Activated naive CD4-positive, alpha-beta T cell treated with anti-CD3 and anti-CD28 coated beads, Interleukin-2, amount 10 ng/mL, durations not matched to agents 7 days and 5 days (primary cell): ENCODE measurements around the gene POU4F3.
"Not testable (repeated sequence)": the region's sequence is repeated elsewhere in the genome, so short reads cannot be mapped to it uniquely, and the experiment has no call there.

Source experiments
- CTCF ChIA-PET: fragments of 350-600 bp; sonication (Branson Sonifier 250); formaldehyde crosslinking; loops from one replicate; lab custom pipeline; 2021; ENCODE audit warnings: antibody characterized with exemption; lab: Charles Lee
- DNase-seq: peaks from one replicate; pipeline ENCODE4 v3.0.0-alpha.2; 2020
- H3K27ac Mint-ChIP-seq: one replicate; pipeline ENCODE4 v1.8.0; 2021; ENCODE audit warnings: mild to moderate bottlenecking, moderate library complexity, mixed read lengths
- H3K27me3 Mint-ChIP-seq: one replicate; pipeline ENCODE4 v1.8.0; 2021; ENCODE audit warnings: mild to moderate bottlenecking, mixed read lengths
- H3K36me3 Mint-ChIP-seq: one replicate; pipeline ENCODE4 v1.8.0; 2021; ENCODE audit warnings: mixed read lengths
- H3K4me1 Mint-ChIP-seq: one replicate; pipeline ENCODE4 v1.8.0; 2021; ENCODE audit warnings: mixed read lengths
- H3K4me3 Mint-ChIP-seq: one replicate; pipeline ENCODE4 v1.8.0; 2021; ENCODE audit warnings: mild to moderate bottlenecking, moderate library complexity, mixed read lengths
- H3K9me3 Mint-ChIP-seq: one replicate; pipeline ENCODE4 v1.8.0; 2021; ENCODE audit warnings: mixed read lengths

The POU4F3 gene, protein sequence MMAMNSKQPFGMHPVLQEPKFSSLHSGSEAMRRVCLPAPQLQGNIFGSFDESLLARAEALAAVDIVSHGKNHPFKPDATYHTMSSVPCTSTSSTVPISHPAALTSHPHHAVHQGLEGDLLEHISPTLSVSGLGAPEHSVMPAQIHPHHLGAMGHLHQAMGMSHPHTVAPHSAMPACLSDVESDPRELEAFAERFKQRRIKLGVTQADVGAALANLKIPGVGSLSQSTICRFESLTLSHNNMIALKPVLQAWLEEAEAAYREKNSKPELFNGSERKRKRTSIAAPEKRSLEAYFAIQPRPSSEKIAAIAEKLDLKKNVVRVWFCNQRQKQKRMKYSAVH

DNA sequence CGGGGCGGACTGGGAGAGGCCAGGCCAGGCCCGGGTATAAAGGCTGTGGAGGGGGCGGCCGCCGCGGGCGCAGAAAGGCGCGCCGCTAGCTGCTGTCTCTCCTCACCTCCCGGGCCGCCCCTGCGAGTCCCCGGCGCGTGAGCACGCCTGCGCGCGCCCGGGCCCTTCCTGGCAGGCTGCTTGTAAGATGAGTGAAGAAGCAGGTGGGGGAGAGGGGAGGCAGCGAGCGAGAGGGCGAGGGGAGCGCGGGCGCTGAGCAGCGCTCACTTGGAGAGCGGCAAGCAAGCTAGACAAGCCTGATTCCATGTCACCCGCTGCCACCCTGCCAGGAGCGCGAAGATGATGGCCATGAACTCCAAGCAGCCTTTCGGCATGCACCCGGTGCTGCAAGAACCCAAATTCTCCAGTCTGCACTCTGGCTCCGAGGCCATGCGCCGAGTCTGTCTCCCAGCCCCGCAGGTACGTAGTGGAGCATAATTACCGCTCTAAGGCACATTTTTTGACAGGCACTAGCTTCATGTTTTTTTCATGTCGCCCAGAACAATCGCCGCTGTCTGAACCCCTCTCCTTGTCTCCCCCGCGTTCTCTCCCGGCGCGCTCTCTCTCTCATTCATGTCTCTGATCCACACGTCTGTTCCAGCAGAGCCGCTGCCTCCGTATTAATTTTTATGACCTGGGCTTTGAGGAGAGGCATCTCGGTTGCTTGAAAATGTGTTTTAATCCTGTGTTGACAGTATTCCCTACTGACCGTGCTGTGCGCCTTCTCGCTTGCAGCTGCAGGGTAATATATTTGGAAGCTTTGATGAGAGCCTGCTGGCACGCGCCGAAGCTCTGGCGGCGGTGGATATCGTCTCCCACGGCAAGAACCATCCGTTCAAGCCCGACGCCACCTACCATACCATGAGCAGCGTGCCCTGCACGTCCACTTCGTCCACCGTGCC, at the start of gene POU4F3:
POU4F3 (plus strand) TSS at position 66 of the 941 bp plus-strand sequence; CDS start at position 340, 274 bp downstream.
- Mint-ChIP-seq H3K36me3 (no peaks in the 10 kb centered on the region), H3K4me3 (no peak within 1 kb of the TSS), H3K27ac (peak within 1 kb of the TSS; percentile 77), H3K9me3 (no peaks in the 10 kb centered on the region), H3K4me1 (peaks cover 3% of the 10 kb centered on the region), H3K27me3 (peaks cover 99% of the 10 kb centered on the region)
- DNase-seq = no peak
- CTCF ChIA-PET = no interaction called here

DNA sequence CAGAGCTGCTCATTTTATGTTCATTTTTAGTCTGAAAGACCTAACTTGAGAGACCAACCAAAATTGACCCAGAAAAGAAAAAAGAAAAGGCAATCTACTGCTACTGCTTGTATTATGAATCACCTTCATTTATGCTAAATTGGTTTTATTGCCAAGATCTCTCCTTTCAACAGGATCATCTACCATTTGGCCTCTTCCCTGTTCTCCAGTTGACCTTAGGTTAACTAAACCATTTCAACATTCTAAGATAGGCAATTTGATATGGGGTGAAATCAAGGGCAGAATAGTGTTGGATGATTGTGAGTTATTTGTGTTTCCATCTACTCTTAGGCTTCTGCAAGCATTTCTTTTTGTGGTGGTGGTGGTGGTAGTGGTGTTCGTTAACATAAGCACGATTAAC, 48.3 kb upstream of the POU4F3 start:
- Mint-ChIP-seq H3K27ac (no peak overlapping the region), H3K9me3 (no peaks in the 10 kb centered on the region), H3K27me3 (no peaks in the 10 kb centered on the region), H3K4me3 (no peak overlapping the region), H3K4me1 (no peaks in the 10 kb centered on the region), H3K36me3 (peaks cover 15% of the 10 kb centered on the region)
- no peak for DNase-seq
- CTCF ChIA-PET = no interaction called here

DNA sequence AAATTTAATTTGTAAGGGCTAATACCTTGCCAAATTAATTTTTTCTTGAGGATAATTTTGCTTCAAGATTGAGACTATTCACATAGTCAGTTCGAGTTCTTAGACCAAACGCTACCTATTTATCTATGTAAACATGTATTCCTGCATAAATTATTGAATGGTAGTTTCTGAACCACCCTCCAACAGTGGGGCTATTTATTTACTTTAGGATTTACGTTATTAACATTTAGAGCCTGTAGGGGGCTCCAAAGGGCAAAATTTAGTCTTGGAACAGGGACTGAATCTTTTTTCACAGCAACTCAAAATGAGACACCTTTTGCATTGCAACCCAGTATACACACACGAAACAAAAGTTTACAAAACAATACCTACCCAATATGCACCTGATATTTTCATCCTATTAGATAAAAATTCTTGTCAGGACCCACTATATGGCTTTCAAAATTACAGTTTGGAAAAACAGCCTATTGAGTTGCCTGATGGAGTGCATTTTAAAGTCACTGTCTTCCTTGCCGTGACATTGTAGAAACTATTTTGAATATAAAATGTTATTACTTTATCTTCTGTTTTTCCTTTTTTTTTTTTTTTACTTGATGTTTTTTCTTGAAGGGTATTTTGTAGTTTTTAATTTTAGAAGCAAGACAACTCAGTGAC, 47.1 kb upstream of the POU4F3 start:
- H3K27me3 Mint-ChIP-seq = no peaks in the 10 kb centered on the region
- H3K27ac Mint-ChIP-seq = no peak overlapping the region
- peak; percentile 23 for DNase-seq
- peaks cover 12% of the 10 kb centered on the region for H3K36me3 Mint-ChIP-seq
- CTCF ChIA-PET = interaction anchor here (0.6 to 1.3 kb wide), 2 partner anchors 134 to 239 kb away, joined by 3 to 6 read pairs; no protein-coding TSS in a partner anchor
- no peak overlapping the region for H3K4me3 Mint-ChIP-seq
- no peaks in the 10 kb centered on the region for H3K4me1 Mint-ChIP-seq
- no peaks in the 10 kb centered on the region for H3K9me3 Mint-ChIP-seq

DNA sequence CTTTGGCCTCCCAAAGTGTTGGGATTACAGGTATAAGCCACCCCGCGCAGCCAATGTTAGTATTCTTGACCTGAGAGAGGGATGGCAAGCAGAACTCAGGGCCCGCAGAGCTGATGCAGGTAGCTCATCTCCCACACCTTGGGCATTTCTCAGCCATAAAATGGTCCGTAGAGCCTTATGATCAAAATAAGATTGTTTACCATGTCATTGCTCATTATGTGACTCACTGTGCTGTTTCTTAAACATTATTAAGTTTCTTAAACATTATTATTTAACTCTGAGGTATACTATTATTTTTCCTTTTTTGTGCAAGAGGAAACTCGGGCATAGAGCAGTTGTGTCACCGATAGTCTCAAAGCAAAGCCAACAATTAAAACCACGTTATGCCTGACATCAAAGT, 42.4 kb upstream of the POU4F3 start:
- Mint-ChIP-seq H3K4me1 (no peaks in the 10 kb centered on the region), H3K9me3 (no peaks in the 10 kb centered on the region), H3K36me3 (no peaks in the 10 kb centered on the region), H3K27ac (no peak overlapping the region), H3K27me3 (no peaks in the 10 kb centered on the region), H3K4me3 (no peak overlapping the region)
- no peak for DNase-seq
- CTCF ChIA-PET = no interaction called here

DNA sequence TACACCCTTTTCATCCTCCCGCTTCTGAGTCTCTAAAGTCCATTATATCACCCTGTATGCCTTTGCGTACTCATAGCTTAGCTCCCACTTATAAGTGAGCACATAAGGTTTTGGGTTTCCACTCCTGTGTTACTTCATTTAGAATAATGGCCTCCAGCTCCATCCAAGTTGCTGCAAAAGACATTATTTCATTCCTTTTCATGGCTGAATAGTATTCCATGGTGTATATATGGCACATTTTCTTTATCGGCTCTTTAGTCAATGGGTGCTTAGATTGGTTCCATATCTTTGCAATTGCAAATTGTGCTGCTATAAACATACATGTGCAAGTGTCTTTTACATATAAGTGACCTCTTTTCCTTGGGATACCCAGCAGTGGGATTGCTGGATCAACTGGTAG, 39.7 kb upstream of the POU4F3 start:
- not testable (repeated sequence) for H3K9me3 Mint-ChIP-seq, H3K27me3 Mint-ChIP-seq, H3K36me3 Mint-ChIP-seq, H3K27ac Mint-ChIP-seq, DNase-seq, H3K4me3 Mint-ChIP-seq, H3K4me1 Mint-ChIP-seq
- CTCF ChIA-PET = interaction anchor here (0.6 kb wide), 1 partner anchor 198 kb away, joined by 3 read pairs; no protein-coding TSS in a partner anchor

DNA sequence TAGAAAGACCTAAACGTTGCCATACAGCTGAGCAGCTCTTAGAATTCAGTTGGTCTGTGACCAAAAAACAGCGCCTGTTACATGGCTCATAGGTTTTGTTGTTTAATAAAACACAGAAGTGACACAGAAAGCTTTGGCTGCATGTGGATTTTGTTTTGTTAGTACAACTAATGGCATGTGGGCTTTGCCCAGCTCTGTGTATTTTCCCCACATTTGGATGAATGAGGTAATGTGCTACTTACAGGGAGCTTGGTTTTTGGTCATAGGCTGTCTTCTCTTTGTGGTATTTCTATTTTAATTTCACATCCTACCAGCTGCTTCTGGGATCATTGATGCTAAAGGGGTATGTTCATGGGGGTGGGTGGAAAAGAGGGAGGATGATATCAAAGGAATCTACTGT, 37.0 kb upstream of the POU4F3 start:
- CTCF ChIA-PET = no interaction called here
- DNase-seq = no peak
- Mint-ChIP-seq H3K4me3 (no peak overlapping the region), H3K9me3 (no peaks in the 10 kb centered on the region), H3K4me1 (no peaks in the 10 kb centered on the region), H3K36me3 (no peaks in the 10 kb centered on the region), H3K27me3 (no peaks in the 10 kb centered on the region), H3K27ac (no peak overlapping the region)

DNA sequence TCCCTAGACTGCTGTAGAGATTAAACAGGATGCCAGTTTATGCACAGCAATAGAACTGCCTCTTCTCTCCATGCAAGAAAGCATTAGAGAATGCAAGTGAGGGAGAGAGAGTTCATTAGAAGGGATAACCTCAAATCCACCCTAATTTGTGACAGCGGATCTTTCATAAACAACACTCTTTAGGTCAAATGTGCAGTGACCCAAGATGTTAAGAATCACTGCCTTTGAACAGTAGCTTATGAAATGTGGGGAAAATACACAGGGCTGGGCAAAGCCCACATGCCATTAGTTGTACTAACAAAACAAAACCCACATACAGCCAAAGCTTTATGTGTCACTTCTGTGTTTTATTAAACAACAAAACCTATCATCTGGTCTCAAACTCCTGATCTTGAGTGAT, 36.2 kb upstream of the POU4F3 start:
- CTCF ChIA-PET = no interaction called here
- no peak for DNase-seq
- H3K36me3 Mint-ChIP-seq = no peaks in the 10 kb centered on the region
- H3K27ac Mint-ChIP-seq = no peak overlapping the region
- H3K9me3 Mint-ChIP-seq = no peaks in the 10 kb centered on the region
- no peaks in the 10 kb centered on the region for H3K27me3 Mint-ChIP-seq
- no peak overlapping the region for H3K4me3 Mint-ChIP-seq
- no peaks in the 10 kb centered on the region for H3K4me1 Mint-ChIP-seq

DNA sequence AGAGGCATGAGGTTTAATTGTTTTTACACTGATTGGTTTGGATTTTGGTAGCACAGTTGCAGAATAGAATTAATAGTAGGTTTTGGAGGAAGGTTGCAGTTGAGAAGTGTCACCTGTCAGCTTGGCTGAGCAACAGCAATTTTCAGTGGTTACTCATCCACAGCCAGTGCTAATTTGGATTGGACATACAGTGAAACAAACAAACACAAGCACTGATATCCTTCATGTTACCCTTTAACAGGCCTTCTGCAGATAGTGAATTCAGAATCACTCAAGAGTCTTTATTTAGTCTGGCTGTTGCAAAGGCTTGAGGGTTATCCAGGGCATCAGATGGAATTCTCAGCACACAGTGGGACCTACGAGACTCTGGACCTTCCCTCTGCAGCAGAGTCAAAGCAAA, 31.8 kb upstream of the POU4F3 start:
- Mint-ChIP-seq H3K36me3 (no peaks in the 10 kb centered on the region), H3K27me3 (peaks cover 9% of the 10 kb centered on the region), H3K4me3 (no peak overlapping the region), H3K27ac (no peak overlapping the region), H3K9me3 (no peaks in the 10 kb centered on the region), H3K4me1 (no peaks in the 10 kb centered on the region)
- no peak for DNase-seq
- CTCF ChIA-PET = no interaction called here

DNA sequence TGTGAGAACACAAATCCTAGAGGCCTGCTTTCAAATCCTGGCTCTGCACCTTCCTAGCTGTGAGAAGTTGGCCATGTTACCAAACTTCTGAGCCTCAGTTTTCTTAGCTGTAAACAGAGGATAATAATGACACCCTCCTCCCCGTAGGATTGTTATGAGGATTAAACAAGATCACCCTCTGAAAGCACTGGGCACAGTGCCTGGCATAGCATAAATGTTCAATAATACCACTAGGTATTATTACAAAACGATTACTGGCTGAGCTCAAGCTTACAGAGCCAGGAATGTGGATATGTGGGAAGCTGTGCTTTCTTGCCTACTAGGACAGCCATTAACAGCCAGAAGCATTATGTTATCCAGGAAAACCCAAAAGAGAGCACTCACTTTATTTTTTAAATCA, 30.8 kb upstream of the POU4F3 start:
- Mint-ChIP-seq H3K27me3 (peaks cover 12% of the 10 kb centered on the region), H3K36me3 (no peaks in the 10 kb centered on the region), H3K27ac (no peak overlapping the region), H3K9me3 (no peaks in the 10 kb centered on the region), H3K4me3 (no peak overlapping the region), H3K4me1 (no peaks in the 10 kb centered on the region)
- CTCF ChIA-PET = no interaction called here
- no peak for DNase-seq

DNA sequence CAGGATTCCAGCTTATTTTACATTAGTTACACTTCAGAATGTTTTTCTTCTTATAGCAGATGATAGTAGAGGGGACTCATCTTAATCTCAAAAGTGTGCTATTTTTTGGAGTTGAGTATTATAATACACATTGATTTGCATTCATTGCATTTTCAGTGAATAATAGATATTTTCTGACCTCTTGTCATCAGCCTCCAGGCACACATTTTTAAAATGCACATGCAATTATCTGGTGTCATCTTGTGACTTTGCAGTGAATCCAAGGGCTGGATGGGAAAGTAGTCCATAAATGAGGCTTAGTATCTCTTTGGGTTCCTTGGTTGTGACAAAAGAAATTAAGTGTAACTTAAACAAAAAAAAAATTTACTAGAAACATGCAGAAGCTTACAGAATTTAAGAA, 28.1 kb upstream of the POU4F3 start:
- Mint-ChIP-seq H3K27ac (no peak overlapping the region), H3K27me3 (peaks cover 25% of the 10 kb centered on the region), H3K36me3 (no peaks in the 10 kb centered on the region), H3K9me3 (no peaks in the 10 kb centered on the region), H3K4me1 (peaks cover 4% of the 10 kb centered on the region), H3K4me3 (no peak overlapping the region)
- no peak for DNase-seq
- CTCF ChIA-PET = no interaction called here

DNA sequence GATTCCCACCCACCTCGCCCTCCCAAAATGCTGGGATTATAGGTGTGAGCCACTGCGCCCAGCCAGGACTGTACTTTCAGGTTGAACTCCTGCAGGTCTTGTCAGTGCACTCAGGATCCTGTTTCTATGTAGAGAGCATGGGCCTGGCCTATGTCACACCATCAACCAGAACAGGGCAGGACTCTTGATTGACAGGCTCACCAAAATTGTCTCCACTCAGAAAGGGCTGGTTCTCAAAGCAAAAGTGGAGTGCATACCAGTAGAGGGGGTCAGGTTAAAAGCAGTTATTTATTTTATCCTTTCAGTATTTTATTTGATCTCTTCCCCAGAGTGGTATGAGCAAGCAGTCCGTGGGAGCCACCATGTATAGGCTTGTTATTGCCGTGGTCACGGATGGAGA, 27.4 kb upstream of the POU4F3 start:
- peaks cover 4% of the 10 kb centered on the region for H3K4me1 Mint-ChIP-seq
- peaks cover 25% of the 10 kb centered on the region for H3K27me3 Mint-ChIP-seq
- no peak overlapping the region for H3K27ac Mint-ChIP-seq
- H3K36me3 Mint-ChIP-seq = no peaks in the 10 kb centered on the region
- CTCF ChIA-PET = no interaction called here
- H3K9me3 Mint-ChIP-seq = no peaks in the 10 kb centered on the region
- no peak overlapping the region for H3K4me3 Mint-ChIP-seq
- no peak for DNase-seq

DNA sequence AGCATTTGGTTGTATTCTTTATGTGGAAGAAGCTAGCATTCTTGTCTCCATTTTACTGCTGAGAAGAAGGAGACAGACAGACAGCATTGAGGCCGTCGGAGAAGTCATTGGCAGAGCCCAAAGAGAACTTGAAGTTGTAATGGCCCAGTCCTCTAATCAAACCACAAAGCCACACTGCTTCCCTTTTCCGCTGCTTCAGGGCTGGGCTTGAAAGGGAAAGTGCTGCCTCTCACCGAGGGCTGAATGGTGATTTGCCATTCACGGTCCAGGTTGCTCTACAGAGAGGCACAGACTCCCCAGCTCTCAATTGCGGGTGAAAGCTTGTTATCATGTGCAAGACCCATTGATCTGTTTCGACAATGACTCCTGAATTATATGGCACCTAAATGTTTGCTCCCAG, 25.6 kb upstream of the POU4F3 start:
- CTCF ChIA-PET = interaction anchor here (1.0 kb wide), 1 partner anchor 115 kb away, joined by 3 read pairs; no protein-coding TSS in a partner anchor
- peaks cover 4% of the 10 kb centered on the region for H3K4me1 Mint-ChIP-seq
- H3K9me3 Mint-ChIP-seq = no peaks in the 10 kb centered on the region
- H3K27me3 Mint-ChIP-seq = peaks cover 25% of the 10 kb centered on the region
- H3K4me3 Mint-ChIP-seq = no peak overlapping the region
- H3K36me3 Mint-ChIP-seq = no peaks in the 10 kb centered on the region
- no peak for DNase-seq
- no peak overlapping the region for H3K27ac Mint-ChIP-seq

DNA sequence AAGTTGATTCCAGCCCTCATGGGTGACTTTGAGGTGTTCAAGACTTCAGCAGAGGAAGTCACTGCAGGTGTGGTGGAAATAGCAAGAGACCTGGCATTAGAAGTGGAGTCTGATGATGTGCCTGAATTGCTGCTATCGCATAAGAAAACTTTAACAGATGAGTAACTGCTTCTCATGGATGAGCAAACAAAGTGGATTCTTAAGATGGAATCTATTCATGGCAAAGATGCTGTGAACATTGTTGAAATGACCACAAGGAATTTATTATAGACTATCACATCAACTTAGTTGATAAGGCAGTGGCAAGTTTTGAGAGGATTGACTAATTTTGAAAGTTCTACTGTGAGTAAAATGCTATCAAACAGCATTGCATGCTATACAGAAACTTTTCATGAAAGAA, 17.1 kb upstream of the POU4F3 start:
- no peaks in the 10 kb centered on the region for H3K4me1 Mint-ChIP-seq
- no peak for DNase-seq
- no peak overlapping the region for H3K4me3 Mint-ChIP-seq
- H3K36me3 Mint-ChIP-seq = no peaks in the 10 kb centered on the region
- CTCF ChIA-PET = no interaction called here
- no peaks in the 10 kb centered on the region for H3K27me3 Mint-ChIP-seq
- H3K9me3 Mint-ChIP-seq = no peaks in the 10 kb centered on the region
- no peak overlapping the region for H3K27ac Mint-ChIP-seq

DNA sequence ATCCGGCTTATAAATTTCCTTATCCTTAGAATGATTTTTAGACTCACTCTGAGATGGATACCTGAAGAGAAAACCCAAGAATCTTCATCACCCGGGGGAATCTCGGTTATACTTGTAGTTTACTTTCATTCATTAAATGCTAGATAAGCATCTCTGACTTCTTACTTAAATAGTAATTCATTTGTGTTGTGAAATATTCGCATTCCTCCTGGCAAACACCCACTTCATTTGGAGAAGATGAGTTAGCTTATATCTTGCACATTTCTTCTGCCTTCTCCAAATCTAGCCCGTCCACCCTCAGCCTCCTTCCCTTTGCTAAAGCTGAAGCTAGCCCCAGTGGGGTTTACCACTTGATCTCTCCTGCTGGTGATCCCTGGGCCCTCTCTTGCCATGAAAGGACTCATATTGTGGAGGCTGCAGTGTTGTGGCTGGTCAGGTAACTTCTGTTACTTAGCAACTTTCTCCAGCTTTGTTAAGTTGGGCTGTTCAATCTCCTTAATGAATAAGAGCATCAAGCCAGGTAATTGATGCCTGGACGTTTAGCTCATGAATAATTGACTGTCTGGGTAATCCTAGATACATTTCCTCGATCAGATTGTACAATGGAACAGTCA, 11.3 kb upstream of the POU4F3 start:
- H3K27ac Mint-ChIP-seq = no peak overlapping the region
- H3K27me3 Mint-ChIP-seq = peaks cover 22% of the 10 kb centered on the region

More for the DNA sequence above, 11.3 kb upstream of the POU4F3 start:
- Mint-ChIP-seq H3K4me3 (no peak overlapping the region), H3K9me3 (no peaks in the 10 kb centered on the region), H3K36me3 (no peaks in the 10 kb centered on the region), H3K4me1 (no peaks in the 10 kb centered on the region)
- CTCF ChIA-PET = no interaction called here
- DNase-seq = no peak
